DOHH2 (cell line): Measurements from ENCODE around the gene SCNM1.
"Not testable (repeated sequence)": the region's sequence is repeated elsewhere in the genome, so short reads cannot be mapped to it uniquely, and the experiment has no call there.

ENCODE experiments used
- H3F3A ChIP-seq: fragments of 200-600 bp; sonication (generic), shearing (Covaris generic); 2 replicates; pipeline ENCODE4 v1.6.0; 2016; ENCODE audit warnings: antibody characterized with exemption, mild to moderate bottlenecking; ENCODE audit not compliant: control insufficient read depth, insufficient read depth
- H3K27ac ChIP-seq: fragments of 200-600 bp; sonication (generic); 2 replicates; pipeline ENCODE4 v1.5.1; 2014; ENCODE audit warnings: low read depth, mild to moderate bottlenecking, low read length, moderate library complexity
- H3K27me3 ChIP-seq: fragments of 200-600 bp; sonication (generic); 2 replicates; pipeline ENCODE4 v1.6.1; 2014; ENCODE audit warnings: mild to moderate bottlenecking, low read length, mixed read lengths; ENCODE audit not compliant: control insufficient read depth
- H3K36me3 ChIP-seq: fragments of 200-600 bp; sonication (generic); 2 replicates; pipeline ENCODE4 v1.6.1; 2014; ENCODE audit warnings: mild to moderate bottlenecking, low read length, moderate library complexity, mixed read lengths; ENCODE audit not compliant: control insufficient read depth
- H3K4me1 ChIP-seq: fragments of 200-600 bp; sonication (generic); 2 replicates; pipeline ENCODE4 v1.6.1; 2014; ENCODE audit warnings: mild to moderate bottlenecking, low read length, mixed read lengths; ENCODE audit not compliant: control insufficient read depth
- H3K4me2 ChIP-seq: fragments of 200-600 bp; sonication (generic); 2 replicates; pipeline ENCODE4 v1.6.0; 2014; ENCODE audit warnings: mild to moderate bottlenecking, low read length, moderate library complexity
- H3K4me3 ChIP-seq: fragments of 200-600 bp; sonication (generic); 2 replicates; pipeline ENCODE4 v1.5.1; 2014; ENCODE audit warnings: mild to moderate bottlenecking, low read length, mixed read lengths
- H3K79me2 ChIP-seq: fragments of 200-600 bp; sonication (generic); 2 replicates; pipeline ENCODE4 v1.6.1; 2014; ENCODE audit warnings: mild to moderate bottlenecking, low read length, mixed read lengths; ENCODE audit not compliant: control insufficient read depth
- H3K9me2 ChIP-seq: fragments of 200-600 bp; sonication (generic); replicated peaks from 2 replicates; pipeline ENCODE4 v1.6.1; 2014; ENCODE audit warnings: mild to moderate bottlenecking, low read length, mixed read lengths; ENCODE audit not compliant: control insufficient read depth
- H3K9me3 ChIP-seq: fragments of 200-600 bp; sonication (generic); 2 replicates; pipeline ENCODE4 v1.6.1; 2014; ENCODE audit warnings: antibody characterized with exemption, low read length, mixed read lengths; ENCODE audit not compliant: control insufficient read depth, insufficient read depth
- H4K20me1 ChIP-seq: fragments of 200-600 bp; sonication (generic); 2 replicates; pipeline ENCODE4 v1.6.0; 2014; ENCODE audit warnings: low read depth, mild to moderate bottlenecking, antibody characterized with exemption, low read length, moderate library complexity; ENCODE audit not compliant: control insufficient read depth, insufficient read depth
- CTCF ChIP-seq: fragments of 200-600 bp; sonication (generic); IDR thresholded peaks from one replicate; pipeline ENCODE4 v1.5.1; 2014; ENCODE audit warnings: antibody characterized with exemption, mild to moderate bottlenecking, low read depth, low read length; ENCODE audit not compliant: poor library complexity, severe bottlenecking
- EZH2phosphoT487 ChIP-seq: fragments of 200-600 bp; sonication (generic); IDR thresholded peaks from 2 replicates; pipeline ENCODE4 v1.6.1; 2017; ENCODE audit warnings: borderline replicate concordance, mild to moderate bottlenecking, antibody characterized with exemption, low read length, moderate library complexity, mixed read lengths

SCNM1 gene

GRCh38 chr1:151184211-151184610, 18.3 kb downstream of the SCNM1 start:
- Histone ChIP-seq H3K27ac (no peak overlapping the region), H4K20me1 (no peaks in the 10 kb centered on the region), H3K9me2 (no peaks in the 10 kb centered on the region), H3K4me1 (peaks cover 14% of the 10 kb centered on the region), H3K9me3 (no peaks in the 10 kb centered on the region), H3K36me3 (peaks cover 48% of the 10 kb centered on the region), H3K4me3 (no peak overlapping the region), H3K4me2 (no peak overlapping the region), H3F3A (no peaks in the 10 kb centered on the region), H3K79me2 (peaks cover 29% of the 10 kb centered on the region), H3K27me3 (no peaks in the 10 kb centered on the region)
- TF ChIP-seq EZH2phosphoT487 (no peak), CTCF (no peak)

GRCh38 chr1:151187205-151187604, 21.3 kb downstream of the SCNM1 start:
- Histone ChIP-seq H3K9me2 (no peaks in the 10 kb centered on the region), H3K4me2 (no peak overlapping the region), H3K4me1 (peaks cover 22% of the 10 kb centered on the region), H3K36me3 (peaks cover 33% of the 10 kb centered on the region), H4K20me1 (no peaks in the 10 kb centered on the region), H3K79me2 (peaks cover 36% of the 10 kb centered on the region), H3K9me3 (no peaks in the 10 kb centered on the region), H3K27ac (no peak overlapping the region), H3K4me3 (no peak overlapping the region), H3F3A (no peaks in the 10 kb centered on the region), H3K27me3 (no peaks in the 10 kb centered on the region)
- TF ChIP-seq CTCF, result no peak
- no peak for TF ChIP-seq EZH2phosphoT487

DNA sequence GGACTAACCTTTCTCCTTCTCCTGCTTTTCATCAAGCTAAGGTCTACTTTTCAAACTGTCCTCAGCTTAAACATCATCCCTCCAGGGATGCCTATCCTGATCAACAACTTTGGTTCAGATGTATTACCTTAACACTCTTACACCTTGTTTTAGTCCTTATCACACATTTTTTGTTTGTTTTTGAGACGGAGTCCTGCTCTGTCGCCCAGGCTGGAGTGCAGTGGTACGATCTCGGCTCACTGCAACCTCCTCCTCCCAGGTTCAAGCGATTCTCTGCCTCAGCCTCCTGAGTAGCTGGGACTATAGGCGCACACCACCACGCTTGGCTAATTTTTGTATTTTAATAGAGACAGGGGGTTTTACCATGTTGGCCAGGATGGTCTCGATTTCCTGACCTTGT, 22.7 kb downstream of the SCNM1 start:
- H3K36me3 ChIP-seq, result peaks cover 25% of the 10 kb centered on the region
- H3K4me1 ChIP-seq, result peaks cover 22% of the 10 kb centered on the region
- H3F3A ChIP-seq, H3K9me3 ChIP-seq, H3K9me2 ChIP-seq, H4K20me1 ChIP-seq, H3K27ac ChIP-seq, H3K27me3 ChIP-seq: not testable (repeated sequence)
- H3K4me3 ChIP-seq, result peak overlapping the region; percentile 91
- H3K79me2 ChIP-seq, result peaks cover 36% of the 10 kb centered on the region
- H3K4me2 ChIP-seq, result peak overlapping the region; percentile 96

DNA sequence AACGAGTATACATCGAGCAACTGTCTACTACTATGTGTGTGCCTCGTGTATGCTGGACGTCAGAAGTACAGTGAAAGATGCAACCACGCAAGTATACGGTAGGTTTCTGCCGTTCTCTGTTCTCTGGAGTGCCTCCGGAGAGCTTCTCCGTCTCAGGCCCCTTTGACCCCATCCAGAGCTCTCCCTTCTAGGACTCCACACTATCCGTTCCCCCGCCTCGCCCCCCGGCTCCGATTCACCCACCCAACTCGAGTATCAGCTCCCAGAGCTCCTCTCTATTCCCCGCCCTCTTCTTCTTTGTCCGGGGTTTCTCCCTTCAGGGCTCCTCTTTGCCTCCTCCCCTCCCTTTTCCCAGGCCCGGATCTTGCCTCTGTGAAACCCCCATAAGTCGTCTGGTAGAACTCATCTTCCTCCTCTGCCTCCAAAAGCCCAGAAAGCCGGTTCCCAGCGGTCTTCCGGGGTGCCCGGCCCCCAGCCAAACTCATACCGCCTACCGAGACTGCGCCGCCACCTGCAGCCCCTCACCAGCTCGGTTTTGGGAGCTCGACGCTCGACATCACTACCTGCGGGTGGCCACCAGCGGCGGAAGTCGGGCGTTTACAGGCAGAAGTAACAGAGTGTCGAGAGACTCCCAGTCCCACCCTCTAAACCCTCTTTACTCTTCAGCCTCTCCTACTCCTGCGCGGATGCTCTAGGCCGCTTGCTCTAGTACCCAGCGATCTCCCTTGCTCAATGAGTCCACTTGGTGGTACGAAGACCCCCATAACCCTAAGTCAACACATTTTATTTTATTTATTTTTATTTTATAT, 23.9 kb downstream of the SCNM1 start, which contains the start of gene VPS72:
Gene VPS72 (minus strand): TSS at position 561 of the 809 bp plus-strand sequence. CDS start 76 bp downstream, at position 485.
- Histone ChIP-seq H3K4me3 (peak within 1 kb of the TSS; percentile 91), H3K4me2 (peak within 1 kb of the TSS; percentile 96)

More for the DNA sequence above, 23.9 kb downstream of the SCNM1 start, which contains the start of gene VPS72:
- Histone ChIP-seq H3K9me3 (no peaks in the 10 kb centered on the region), H3K4me1 (peaks cover 22% of the 10 kb centered on the region), H3K27ac (peak within 1 kb of the TSS; percentile 53), H4K20me1 (no peaks in the 10 kb centered on the region), H3K27me3 (no peaks in the 10 kb centered on the region), H3F3A (peaks cover 10% of the 10 kb centered on the region), H3K36me3 (peaks cover 15% of the 10 kb centered on the region), H3K9me2 (no peaks in the 10 kb centered on the region), H3K79me2 (peaks cover 36% of the 10 kb centered on the region)
- TF ChIP-seq CTCF, result no peak
- no peak for TF ChIP-seq EZH2phosphoT487
